OCI-LY1 (cell line): ENCODE measurements around the gene TFDP2.

Experiments
- H2AFZ ChIP-seq: fragments of 200-600 bp; sonication (generic), shearing (Covaris generic); 2 replicates; pipeline ENCODE4 v1.6.0; 2014; ENCODE audit warnings: antibody characterized with exemption, mild to moderate bottlenecking, low read length
- H3F3A ChIP-seq: fragments of 200-600 bp; sonication (generic), shearing (Covaris generic); 2 replicates; pipeline ENCODE4 v1.6.0; 2014; ENCODE audit warnings: mild to moderate bottlenecking, antibody characterized with exemption, low read length, moderate library complexity; ENCODE audit not compliant: insufficient read depth
- H3K27ac ChIP-seq: fragments of 200-600 bp; sonication (generic); 2 replicates; pipeline ENCODE4 v1.5.1; 2014; ENCODE audit warnings: low read length, mixed run types, mild to moderate bottlenecking, low read depth; ENCODE audit not compliant: poor library complexity, severe bottlenecking
- H3K27me3 ChIP-seq: fragments of 200-600 bp; sonication (generic); 2 replicates; pipeline ENCODE4 v1.6.0; 2014; ENCODE audit warnings: antibody characterized with exemption, mild to moderate bottlenecking, low read length, moderate library complexity; ENCODE audit not compliant: insufficient read depth
- H3K36me3 ChIP-seq: fragments of 200-600 bp; sonication (generic); 2 replicates; pipeline ENCODE4 v1.6.1; 2014; ENCODE audit warnings: mild to moderate bottlenecking, antibody characterized with exemption, low read length, moderate library complexity, mixed read lengths; ENCODE audit not compliant: insufficient read depth
- H3K4me1 ChIP-seq: fragments of 200-600 bp; sonication (generic); 2 replicates; pipeline ENCODE4 v1.5.1; 2014; ENCODE audit warnings: mild to moderate bottlenecking, low read length, moderate library complexity; ENCODE audit not compliant: insufficient read depth, severe bottlenecking
- H3K4me2 ChIP-seq: fragments of 200-600 bp; sonication (generic), shearing (Covaris generic); 2 replicates; pipeline ENCODE4 v1.6.1; 2014; ENCODE audit warnings: low read length
- H3K4me3 ChIP-seq: fragments of 200-600 bp; sonication (generic); 2 replicates; pipeline ENCODE4 v1.5.1; 2014; ENCODE audit warnings: low read length, low read depth, mild to moderate bottlenecking, mixed read lengths; ENCODE audit not compliant: poor library complexity, severe bottlenecking
- H3K79me2 ChIP-seq: fragments of 200-600 bp; shearing (Covaris generic); 2 replicates; pipeline ENCODE4 v1.6.1; 2016; ENCODE audit warnings: mixed run types, low read length, mixed read lengths; ENCODE audit not compliant: insufficient read depth
- H3K9ac ChIP-seq: fragments of 200-600 bp; sonication (generic), shearing (Covaris generic); 2 replicates; pipeline ENCODE4 v1.6.1; 2014; ENCODE audit warnings: mild to moderate bottlenecking, low read length, mixed read lengths
- H3K9me2 ChIP-seq: fragments of 200-600 bp; sonication (generic), shearing (Covaris generic); 2 replicates; pipeline ENCODE4 v1.6.1; 2014; ENCODE audit warnings: low read depth, mild to moderate bottlenecking, low read length, mixed read lengths
- H3K9me3 ChIP-seq: fragments of 200-600 bp; shearing (Covaris generic); 2 replicates; pipeline ENCODE4 v1.6.1; 2014; ENCODE audit warnings: low read length, mixed read lengths
- H4K20me1 ChIP-seq: fragments of 200-600 bp; sonication (generic), shearing (Covaris generic); 2 replicates; pipeline ENCODE4 v1.6.0; 2016; ENCODE audit warnings: mild to moderate bottlenecking, low read length; ENCODE audit not compliant: insufficient read depth
- EZH2 ChIP-seq: fragments of 200-600 bp; sonication (generic), shearing (Covaris generic); IDR thresholded peaks from 2 replicates; pipeline ENCODE4 v1.8.0; 2017; ENCODE audit warnings: borderline replicate concordance, mixed run types, mild to moderate bottlenecking, antibody characterized with exemption, low read length, moderate library complexity, mixed read lengths
- TF ChIP-seq, protein P1 (sequence below): fragments of 200-600 bp; sonication (generic), shearing (Covaris generic); IDR thresholded peaks from 2 replicates; pipeline ENCODE4 v1.5.1; 2017; ENCODE audit warnings: mild to moderate bottlenecking, antibody characterized with exemption, low read length, moderate library complexity, mixed read lengths

The TFDP2 gene

DNA sequence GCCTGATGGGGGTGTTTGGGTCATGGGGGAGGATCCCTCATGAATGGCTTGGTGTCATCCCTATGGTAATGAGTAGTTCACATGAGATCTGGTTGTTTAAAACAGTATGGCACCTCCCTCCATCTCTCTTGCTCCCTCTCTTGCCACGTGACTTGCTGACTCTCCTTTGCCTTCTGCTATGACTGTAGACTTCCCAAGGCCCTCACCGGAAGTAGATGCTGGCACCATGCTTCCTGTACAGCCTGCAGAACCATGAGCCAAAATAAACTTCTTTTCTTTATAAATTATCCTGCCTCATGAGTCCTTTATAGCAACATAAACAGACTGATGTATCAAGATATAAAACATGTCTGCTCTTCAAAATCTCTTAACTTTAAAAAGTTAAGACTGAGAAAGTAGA is 96.1 kb downstream of the TFDP2 start:
- Histone ChIP-seq H3K4me2 (no peak overlapping the region), H4K20me1 (no peaks in the 10 kb centered on the region), H3K79me2 (no peaks in the 10 kb centered on the region), H3K9me2 (no peaks in the 10 kb centered on the region), H3K4me3 (no peak overlapping the region), H3K27me3 (no peaks in the 10 kb centered on the region), H2AFZ (no peak overlapping the region), H3K9ac (no peak overlapping the region), H3K36me3 (peaks cover 68% of the 10 kb centered on the region), H3K9me3 (peaks cover 16% of the 10 kb centered on the region; the same call in 1 of the 2 replicates), H3K27ac (no peak overlapping the region), H3K4me1 (no peaks in the 10 kb centered on the region), H3F3A (no peaks in the 10 kb centered on the region)
- TF ChIP-seq, protein P1, sequence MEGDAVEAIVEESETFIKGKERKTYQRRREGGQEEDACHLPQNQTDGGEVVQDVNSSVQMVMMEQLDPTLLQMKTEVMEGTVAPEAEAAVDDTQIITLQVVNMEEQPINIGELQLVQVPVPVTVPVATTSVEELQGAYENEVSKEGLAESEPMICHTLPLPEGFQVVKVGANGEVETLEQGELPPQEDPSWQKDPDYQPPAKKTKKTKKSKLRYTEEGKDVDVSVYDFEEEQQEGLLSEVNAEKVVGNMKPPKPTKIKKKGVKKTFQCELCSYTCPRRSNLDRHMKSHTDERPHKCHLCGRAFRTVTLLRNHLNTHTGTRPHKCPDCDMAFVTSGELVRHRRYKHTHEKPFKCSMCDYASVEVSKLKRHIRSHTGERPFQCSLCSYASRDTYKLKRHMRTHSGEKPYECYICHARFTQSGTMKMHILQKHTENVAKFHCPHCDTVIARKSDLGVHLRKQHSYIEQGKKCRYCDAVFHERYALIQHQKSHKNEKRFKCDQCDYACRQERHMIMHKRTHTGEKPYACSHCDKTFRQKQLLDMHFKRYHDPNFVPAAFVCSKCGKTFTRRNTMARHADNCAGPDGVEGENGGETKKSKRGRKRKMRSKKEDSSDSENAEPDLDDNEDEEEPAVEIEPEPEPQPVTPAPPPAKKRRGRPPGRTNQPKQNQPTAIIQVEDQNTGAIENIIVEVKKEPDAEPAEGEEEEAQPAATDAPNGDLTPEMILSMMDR, result no peak
- no peak for TF ChIP-seq EZH2

- no peaks in the 10 kb centered on the region for H4K20me1 ChIP-seq
- H3K9me3 ChIP-seq, result peaks cover 12% of the 10 kb centered on the region; the same call in 1 of the 2 replicates
- no peaks in the 10 kb centered on the region for H3F3A ChIP-seq
- no peak overlapping the region for H3K4me2 ChIP-seq
- no peak overlapping the region for H3K27ac ChIP-seq
- no peaks in the 10 kb centered on the region for H3K79me2 ChIP-seq
- H3K9me2 ChIP-seq, result no peaks in the 10 kb centered on the region
- TF ChIP-seq, protein P1, result no peak
- TF ChIP-seq EZH2, result no peak
- H3K9ac ChIP-seq, result no peak overlapping the region
- H3K4me3 ChIP-seq, result no peak overlapping the region
- H3K36me3 ChIP-seq, result peaks cover 69% of the 10 kb centered on the region
- no peaks in the 10 kb centered on the region for H3K4me1 ChIP-seq
- H3K27me3 ChIP-seq, result no peaks in the 10 kb centered on the region
- no peak overlapping the region for H2AFZ ChIP-seq
Measured at GRCh38 chr3:142051351-142051750, 98.0 kb downstream of the TFDP2 start.

GRCh38 chr3:142047021-142047369 is 102.3 kb downstream of the TFDP2 start:
- Histone ChIP-seq H3F3A (no peaks in the 10 kb centered on the region), H3K4me3 (no peak overlapping the region), H3K9ac (no peak overlapping the region), H2AFZ (no peak overlapping the region), H4K20me1 (no peaks in the 10 kb centered on the region), H3K9me2 (no peaks in the 10 kb centered on the region), H3K36me3 (peaks cover 50% of the 10 kb centered on the region), H3K79me2 (no peaks in the 10 kb centered on the region), H3K27ac (no peak overlapping the region), H3K4me1 (no peaks in the 10 kb centered on the region), H3K9me3 (0 out of 2 replicates have a peak, but pooled peaks cover 3% of the 10 kb centered on the region), H3K4me2 (no peak overlapping the region), H3K27me3 (no peaks in the 10 kb centered on the region)
- TF ChIP-seq, protein P1, result no peak
- TF ChIP-seq EZH2, result no peak
